Caki2 (cell line): ENCODE data around the gene DYNLT4. TPM values are rescaled to one million over a fixed set of nuclear protein-coding genes. Genes with fewer than 3 reads are reported as not detected.
A peak's percentile ranks its signal among the peaks of the same experiment; 100 is the strongest.
"Not testable (repeated sequence)": the region's sequence is repeated elsewhere in the genome, so short reads cannot be mapped to it uniquely, and the experiment has no call there.

Experiments
- DNase-seq: peaks from one replicate; pipeline ENCODE4 v3.0.0-alpha.2; 2015; ENCODE audit warnings: low read depth
- in situ Hi-C: cut with HindIII; loops from 2 replicates; pipeline ENCODE4 v1.10.0; 2016; ENCODE audit warnings: low sequenced_read_pairs, low pct_unique_long_range_greater_than_20kb, mixed read lengths
- total RNA-seq: library from RNA; depleted of rRNA; stranded (reverse); fragments of >200 nt; shearing (Covaris generic); gene quantifications from 2 replicates; pipeline ENCODE4 v1.2.3, GENCODE V29; 2014; ENCODE audit warnings: low replicate concordance

Gene DYNLT4
- total RNA-seq, 1 experiment from 2014 or later, result not detected

DNA sequence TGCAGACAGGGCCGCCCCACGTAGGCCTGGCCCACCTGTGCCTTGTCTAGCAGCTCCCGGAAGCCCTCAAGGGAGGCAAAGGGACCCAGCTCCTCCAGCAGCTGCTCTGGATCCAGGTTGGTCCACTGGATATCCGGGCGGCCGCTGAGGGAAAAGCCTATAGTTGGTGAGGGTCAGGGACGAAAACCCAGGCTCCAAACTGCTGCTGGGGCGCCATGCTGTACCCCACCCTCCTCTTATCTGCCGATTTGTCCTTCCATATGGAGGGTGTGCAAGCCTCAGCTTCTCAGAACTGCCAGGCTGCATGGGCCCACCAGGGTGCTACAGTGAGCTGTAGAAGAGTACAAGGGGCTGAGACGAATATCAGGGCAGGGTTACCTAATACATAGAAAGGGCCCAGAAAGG, 23.8 kb upstream of the DYNLT4 start:
- DNase-seq, result no peak
- in situ Hi-C loops, result no loop called here

DNA sequence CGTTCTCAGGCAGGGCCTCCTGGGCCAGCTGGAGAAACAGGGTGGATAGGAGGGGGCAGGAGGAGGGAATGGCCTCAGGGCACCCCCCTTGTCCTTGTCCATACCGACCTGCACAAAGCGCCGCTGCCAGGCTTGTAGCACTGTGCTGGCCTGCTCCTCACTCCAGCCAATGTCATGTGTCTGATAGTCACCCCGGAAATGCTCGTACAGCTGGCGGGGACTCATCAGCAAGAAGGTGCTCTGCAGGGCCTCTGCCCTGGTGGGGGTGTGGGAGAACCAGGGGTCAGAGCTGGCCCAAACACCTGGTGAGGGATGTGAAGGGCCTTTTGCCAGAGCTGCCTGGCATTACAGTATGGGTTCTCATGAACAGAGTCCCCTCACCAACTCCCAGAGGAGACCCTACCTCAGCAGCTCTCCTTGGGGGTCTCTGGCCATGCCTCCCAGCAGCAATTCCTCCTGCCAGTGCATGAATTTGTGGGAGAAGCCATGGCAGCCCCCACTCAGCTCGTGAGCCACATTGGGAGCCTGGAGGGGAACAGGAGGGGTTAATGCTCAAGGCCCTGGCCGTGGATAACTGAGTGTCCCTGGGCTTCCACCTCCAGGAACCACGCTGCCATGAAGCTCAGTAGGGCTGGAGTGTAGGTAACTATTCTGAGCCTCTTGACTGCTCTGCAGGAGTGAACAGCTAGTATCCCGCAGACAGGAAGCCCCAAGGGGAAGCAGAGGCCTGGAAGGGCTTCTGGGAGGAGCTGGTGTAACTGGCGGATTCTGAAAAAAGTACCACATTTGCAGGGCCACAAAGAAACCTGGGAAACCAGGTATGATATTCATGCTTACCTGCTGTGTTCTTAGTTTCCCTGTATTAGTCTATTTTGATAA, 22.6 kb upstream of the DYNLT4 start:
- no peak for DNase-seq
- in situ Hi-C loops, result no loop called here

DNA sequence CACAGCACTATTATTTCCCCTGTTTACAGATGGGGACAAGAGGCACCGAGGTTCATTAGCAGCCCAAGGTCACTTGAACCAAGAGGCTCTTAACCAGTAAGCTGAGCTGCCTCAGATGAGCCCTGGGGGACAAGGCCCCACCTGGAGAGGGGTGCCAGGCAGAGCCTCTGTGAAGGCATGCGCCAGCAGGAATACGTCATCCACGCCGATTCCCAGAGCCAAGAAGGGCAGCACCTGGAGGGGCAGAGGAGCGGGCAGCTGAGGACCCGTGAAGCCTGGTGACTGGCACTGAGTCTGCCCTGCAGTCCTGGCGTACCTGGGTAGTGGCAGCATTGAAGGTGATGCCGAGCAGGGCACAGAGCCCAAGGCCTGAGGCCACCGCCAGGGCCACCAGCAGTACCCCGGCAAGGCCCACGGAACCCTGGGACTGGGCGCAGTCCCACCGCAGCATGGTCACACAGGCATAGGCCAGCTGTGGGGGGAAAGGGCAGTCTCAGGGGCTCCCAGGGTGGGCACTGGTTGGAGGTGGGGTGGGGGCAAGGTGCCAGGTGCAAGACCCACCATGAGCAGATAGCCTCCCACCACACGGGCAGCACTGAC, 21.8 kb upstream of the DYNLT4 start:
- in situ Hi-C loops, result no loop called here
- no peak for DNase-seq

DNA sequence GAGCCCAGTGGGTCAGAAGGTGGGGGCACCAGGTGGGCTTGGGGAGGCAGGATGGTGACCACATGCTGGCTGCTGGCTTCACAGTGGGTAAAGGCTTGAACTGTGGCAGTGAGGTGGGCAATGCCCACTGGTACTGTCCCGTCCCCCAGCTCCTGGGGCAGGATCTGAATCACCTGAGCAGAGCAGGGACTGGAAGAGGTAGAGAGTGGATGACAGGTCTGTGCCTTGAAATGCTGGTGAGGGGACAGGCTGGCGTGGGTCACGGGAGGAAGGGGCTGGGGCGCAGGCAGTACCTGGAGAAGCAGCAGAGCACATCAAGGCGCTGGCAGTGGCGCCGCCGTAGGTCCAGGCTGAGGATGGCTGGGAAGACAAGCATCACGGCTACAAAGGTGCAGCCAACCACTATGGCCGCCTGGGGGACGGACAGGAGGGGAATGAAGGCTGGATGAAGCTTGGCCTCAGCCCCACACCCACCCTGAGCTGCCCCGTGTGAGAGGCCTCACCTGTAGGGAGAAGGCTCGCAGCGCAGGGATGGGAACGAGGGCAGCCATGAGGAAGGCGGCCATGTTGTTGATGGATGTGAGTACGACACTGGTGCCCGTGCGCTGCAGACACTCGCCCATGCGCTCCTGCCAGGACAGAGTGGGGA, 21.0 kb upstream of the DYNLT4 start:
- in situ Hi-C loops, result no loop called here
- DNase-seq, result no peak

DNA sequence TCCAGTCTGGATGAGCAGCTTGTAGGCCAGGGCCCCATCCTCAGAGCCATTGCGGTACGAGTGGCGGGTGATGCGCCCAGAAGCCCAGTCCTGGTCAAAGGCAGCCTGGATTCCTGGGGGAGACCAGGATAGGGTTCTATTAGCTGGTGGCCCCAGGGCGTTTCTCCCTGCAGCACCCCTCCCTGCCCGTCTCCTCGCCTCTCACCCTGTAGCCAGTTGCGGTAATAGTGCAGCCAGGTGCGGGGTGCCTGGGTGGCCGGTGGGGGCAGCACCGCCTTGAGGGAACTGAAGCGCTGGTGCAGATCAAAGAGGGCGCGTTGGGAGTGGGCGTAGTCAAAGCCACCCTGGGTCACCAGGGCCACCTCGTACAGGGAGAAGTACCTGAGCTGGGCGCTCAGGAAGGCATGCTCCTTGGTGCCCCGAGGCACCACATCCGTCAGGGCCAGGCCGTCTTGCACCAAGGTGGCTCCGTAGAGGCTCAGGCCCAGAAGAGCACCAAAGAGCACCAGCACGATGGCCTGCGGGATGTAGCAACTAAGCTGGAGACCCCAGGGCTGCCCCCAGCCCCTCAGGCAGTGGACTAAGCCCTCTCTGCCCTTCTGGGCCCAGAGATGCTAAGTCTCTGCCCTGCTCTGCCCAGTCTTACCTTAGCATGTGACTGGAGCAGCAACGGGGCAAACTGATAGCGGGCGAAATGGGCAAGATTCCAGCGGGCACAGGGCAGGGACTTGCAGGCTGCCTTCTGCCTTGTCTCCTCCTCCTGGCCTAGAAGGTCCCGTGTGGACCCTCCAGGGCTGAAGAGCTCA, 20.2 kb upstream of the DYNLT4 start:
- in situ Hi-C loops, result no loop called here
- DNase-seq, result no peak

DNA sequence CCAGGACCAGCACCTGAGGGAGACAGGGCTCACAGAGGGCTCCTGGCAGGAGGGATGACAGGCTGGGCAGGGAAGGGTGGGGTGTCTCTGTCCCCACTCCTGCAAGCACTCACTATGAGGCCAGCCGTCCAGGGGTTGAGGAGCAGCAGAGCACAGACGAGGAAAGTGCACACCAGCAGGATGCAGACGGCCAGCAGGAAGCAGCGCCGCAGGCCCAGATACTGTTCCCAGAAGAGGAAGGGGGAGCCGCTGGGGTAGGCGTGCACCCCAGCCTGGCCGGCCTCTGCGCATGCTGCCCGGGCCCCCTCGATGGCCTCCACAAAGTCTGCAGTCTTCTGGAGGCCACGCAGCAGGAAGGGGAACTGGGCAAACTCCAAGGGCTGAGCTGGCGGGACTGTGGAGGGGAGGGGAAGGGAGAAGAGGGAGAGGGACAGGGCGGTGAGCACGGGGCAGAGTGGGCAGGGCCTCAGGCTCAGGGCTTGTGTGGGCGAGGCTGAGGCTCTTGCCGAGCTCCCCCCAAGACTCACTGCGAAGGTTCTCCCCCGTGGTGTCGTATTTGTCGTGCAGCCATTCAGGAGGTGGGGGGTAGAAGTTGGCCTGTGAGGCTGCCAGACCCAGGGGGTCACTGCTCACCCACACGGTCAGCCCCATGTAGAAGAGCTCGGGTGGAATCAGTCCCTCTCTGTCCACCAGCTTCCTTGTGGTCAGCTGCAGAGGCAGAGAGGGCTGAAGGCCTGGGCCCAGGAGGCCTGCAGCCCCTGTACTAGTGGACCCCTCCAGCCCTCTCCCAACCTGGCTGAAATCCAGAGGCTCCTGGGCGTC, 19.4 kb upstream of the DYNLT4 start:
- in situ Hi-C loops, result no loop called here
- no peak for DNase-seq

DNA sequence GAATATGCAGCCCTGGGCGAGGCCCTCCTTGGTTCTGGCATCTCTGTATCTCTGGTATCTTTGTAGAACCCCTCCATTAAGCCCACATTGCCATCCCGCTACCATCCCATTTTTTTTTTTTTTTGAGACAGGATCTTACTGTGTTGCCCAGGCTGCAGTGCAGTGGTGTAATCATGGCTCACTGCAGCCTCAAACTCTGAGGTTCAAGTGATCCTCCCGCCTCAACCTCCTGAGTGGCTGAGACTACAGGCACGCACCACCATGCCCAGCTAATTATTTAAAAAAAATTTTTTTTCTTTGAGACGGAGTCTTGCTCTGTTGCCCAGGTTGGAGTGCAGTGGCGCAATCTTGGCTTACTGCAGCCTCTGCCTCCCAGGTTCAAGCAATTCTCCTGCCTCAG, 17.2 kb upstream of the DYNLT4 start:
- DNase-seq, in situ Hi-C loops: not testable (repeated sequence)

DNA sequence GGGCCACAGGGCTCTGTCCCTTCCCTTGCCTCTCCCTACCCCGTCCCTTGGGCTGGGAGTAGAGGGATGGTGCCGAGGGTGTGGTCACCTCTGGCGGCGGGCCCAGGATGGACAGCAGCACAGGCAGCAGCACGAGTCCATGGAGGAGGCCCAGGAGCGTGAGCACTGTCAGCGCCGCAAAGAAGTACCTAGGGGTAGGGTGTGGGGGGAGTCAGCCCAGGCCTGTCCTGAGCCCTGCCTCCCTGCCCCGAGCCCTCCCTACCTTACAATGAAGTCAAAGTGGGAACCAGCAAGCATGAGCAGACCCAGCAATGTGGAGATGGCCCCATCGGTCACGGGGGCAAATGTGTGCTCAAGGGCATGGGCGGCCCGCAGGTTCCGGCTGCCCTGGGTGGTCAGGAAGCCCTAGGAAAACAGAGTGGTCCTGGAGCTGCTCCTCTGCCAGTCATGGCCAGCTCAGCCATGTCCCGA, 15.9 kb upstream of the DYNLT4 start:
- in situ Hi-C loops, result no loop called here
- no peak for DNase-seq

DNA sequence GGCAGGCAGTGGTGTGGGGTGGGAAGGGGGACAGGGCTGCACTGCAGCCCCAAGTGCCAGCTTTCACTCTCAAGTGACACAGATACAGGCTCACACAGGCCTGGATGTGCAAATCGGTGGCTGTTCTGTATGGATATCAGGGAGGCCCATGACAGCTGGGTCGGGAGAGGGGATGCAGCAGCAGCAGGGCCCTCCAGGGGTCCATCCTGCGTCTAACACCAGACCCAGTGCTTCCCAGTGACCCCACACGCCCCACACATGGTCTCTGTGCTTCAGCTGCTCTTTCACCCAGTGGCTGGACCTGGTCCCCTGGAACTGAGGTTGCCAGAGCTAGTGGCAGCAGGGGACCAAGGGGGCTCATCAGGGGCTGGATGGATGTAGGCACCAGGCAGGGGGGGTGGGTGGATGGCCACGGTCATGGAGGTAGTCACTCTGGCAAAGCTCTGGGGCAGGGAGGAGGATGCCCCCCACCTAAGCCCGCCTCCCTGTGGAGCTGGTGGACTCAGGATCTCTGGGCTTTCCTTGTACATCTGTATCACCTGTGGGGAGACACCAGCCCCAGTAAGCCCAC, 15.1 kb upstream of the DYNLT4 start:
- in situ Hi-C loops, result no loop called here
- no peak for DNase-seq

DNA sequence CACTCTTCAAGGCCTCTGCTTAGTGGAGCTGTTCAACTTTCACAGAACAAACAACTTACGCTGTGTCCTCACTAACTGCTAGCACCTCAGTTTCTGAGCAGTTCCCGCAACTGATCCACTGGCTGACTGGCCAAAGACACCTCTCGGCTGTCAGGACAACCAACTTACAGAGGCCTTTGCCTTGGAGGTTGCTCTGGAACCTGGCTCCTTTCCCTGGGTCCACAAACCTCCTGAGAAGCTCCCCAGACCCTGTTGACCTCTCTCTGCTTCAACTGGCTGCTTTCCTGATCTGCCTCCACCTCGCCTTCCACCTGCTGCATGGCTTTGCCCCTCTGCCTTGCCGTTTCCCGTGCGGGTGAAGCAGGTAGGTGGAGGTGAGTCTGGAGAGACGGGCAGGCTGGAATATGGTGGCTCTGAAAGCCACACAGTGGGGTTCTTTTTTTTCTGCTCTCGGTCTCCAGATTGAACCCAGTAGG, 14.1 kb upstream of the DYNLT4 start:
- DNase-seq, result no peak
- in situ Hi-C loops, result no loop called here

DNA sequence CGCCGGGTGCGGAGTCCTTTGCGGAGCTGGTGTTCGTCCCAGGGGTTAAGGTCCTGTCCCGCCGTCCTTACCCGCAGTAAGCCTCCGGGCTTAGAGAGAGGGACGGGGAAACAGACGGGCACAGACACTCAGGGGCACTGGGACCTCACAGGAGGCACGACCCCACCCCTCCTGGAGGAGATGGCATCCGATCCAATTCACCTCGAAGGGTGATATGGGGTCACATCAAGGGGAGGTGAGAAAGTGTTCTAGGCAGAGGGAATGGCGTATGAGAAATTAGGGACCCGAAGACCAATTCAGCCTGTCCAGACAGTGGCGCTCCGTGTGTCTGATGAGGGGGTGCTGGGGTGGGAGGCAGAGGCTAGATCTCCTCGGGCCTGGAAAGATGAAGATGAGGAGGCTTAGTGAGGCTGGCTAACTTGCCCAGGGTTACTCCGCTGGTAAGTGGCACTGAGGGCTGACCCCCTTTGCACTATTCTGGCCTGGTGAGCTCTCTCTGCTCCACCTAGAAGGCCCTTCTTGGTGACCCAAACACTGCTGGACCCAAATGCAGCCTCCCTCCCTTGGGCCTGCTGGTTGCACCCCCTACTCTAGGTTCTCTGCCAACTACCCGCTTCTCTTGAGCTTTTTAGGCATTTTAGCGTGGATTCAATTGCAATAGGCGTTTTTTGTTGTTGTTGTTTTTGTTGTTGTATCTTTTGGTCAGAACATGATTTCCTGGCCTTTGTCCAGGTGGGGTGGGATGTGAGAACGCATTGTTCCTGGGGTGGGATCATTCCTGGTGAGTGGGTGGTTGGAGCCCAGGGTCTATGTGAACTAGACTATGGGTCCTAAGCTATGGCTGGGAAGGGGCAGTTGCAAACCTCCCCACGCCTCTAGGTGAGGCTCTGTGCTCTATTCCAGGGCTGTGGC, 13.4 kb upstream of the DYNLT4 start:
- in situ Hi-C loops, result no loop called here
- DNase-seq, result no peak

DNA sequence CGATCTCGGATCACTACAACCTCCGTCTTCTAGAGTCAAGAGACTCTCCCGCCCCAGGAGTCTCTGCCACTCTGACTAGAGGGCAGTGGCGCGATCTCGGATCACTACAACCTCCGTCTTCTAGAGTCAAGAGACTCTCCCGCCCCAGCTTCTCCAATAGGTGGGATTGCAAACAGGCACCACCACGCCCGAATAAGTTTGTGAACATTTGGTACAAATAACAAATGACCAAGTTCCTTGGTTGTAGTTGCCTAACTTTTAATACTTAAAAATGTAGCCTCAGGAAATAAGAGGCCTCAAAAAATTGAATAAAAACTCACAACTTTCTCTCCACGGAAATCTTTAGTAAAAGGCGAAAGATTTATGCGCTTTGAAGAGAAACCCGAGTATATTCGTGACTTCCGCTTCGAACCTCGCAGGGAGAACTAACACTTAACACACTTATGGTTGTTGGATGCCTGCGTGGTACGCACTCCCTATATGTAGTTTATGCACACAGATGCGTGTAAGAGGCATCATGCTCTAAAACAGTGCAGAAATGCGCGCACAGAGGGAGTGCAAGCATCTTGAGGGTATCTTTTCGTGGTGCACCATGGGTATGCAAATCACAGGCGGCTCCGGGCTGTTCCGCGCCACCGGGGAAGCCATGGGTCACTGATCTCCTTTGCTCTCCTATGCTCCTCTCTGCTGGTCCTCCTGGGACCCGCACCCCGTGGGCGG, 12.6 kb upstream of the DYNLT4 start:
- peak; percentile 95 for DNase-seq
- in situ Hi-C loops, result no loop called here

DNA sequence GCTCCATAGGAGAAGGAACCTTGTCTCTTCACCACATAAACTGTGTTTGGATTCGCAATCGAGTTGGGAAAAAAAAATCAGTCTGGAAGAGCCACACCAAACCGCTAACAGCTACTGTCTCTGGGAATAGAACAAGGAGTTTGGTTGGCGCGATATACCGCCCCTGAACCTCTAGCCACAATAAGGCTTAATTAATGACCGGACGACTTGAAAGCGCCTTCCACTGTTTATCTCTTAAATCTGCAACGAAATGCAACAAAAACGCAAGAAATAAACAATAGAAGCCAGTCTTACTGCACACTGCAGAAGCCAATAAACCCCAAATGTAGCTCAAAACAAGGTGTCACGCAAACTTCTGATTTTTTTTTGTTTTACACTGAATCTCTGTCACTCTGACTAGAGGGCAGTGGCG, 12.1 kb upstream of the DYNLT4 start:
- no peak for DNase-seq
- in situ Hi-C loops, result no loop called here

DNA sequence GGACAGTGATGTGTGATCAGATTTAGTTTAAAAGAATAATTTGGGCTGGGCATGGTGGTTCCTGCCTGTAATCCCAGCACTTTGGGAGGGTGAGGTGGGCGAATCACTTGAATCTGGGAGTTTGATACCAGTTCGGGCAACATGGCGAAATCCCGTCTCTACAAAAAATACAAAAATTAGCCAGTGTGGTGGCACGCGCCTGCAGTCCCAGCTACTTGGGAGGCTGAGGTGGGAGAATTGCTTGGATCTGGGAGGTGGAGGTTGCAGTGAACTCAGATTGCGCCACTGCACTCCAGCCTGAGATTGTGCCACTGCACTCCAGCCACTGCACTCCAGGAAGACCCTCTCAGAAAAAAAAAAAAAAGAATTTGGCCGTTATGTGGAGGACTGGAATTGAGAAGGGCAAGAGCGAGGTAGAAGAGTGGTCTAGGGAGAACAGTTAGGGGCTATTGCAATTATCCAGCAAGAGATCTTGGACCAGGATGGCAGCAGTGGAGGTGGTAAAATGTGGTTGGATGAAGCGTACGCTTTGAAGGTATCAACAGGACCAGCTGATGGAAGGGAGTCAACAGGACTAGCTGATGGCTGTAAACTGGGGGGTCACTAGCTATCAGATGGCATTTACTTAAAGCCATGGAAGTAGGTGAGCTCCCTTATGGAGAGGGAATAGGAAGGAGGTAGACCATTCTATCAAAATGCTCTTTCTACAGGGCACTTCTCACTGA, 10.8 kb upstream of the DYNLT4 start:
- in situ Hi-C loops, result no loop called here
- DNase-seq, result no peak

DNA sequence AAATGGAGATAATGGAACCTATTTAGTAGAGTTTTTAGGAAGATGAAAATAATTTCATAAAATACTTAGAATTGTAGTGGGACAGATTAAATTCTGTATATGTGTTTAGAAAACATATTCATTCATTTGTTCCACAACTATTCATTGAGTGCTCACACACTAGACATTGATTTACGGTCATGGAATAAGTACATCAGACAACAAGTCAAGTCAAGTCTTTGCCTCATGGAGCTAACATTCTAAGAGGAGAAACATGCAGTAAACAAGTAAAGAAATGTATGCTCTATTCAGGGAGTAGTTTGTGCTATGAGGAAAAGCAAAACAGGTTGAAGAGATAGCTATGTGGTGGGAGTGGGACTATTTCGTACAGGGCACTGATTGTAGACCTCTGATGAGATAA, 10.2 kb upstream of the DYNLT4 start:
- in situ Hi-C loops, result no loop called here
- DNase-seq, result no peak
